ENCODE data around the gene ELAVL2. TPM values are rescaled to one million over a fixed set of nuclear protein-coding genes. Genes with fewer than 3 reads are reported as not detected.
A peak's percentile ranks its signal among the peaks of the same experiment; 100 is the strongest.

Gene ELAVL2
- total RNA-seq, 1 experiment from 2014 or later, result 16.8 TPM

GRCh38 chr9:23736293-23736692 lies 89.7 kb downstream of the ELAVL2 start:
- H2AFZ ChIP-seq (ENCODE audit: low read length), result no peak overlapping the region
- peaks cover 39% of the 10 kb centered on the region for H3K4me1 ChIP-seq (ENCODE audit: insufficient read depth, low read length)
- H2AK5ac ChIP-seq (ENCODE audit: insufficient read length, low read length), result no peak overlapping the region
- no peak overlapping the region for H2BK5ac ChIP-seq (ENCODE audit: insufficient read length, low read length)
- no peak overlapping the region for H3K4me2 ChIP-seq (ENCODE audit: insufficient read depth, insufficient read length, low read length)
- no peak overlapping the region for H3K18ac ChIP-seq (ENCODE audit: insufficient read length, low read depth, low read length)
- WGBS (ENCODE audit: extremely low coverage, insufficient read length, low lambda C conversion rate), result no CpG with 5 or more reads among the region's 5 CpGs
- no peaks in the 10 kb centered on the region for H3K23me2 ChIP-seq (ENCODE audit: insufficient read length, low read depth, low read length, poor library complexity, severe bottlenecking)
- no peak overlapping the region for H2BK12ac ChIP-seq (ENCODE audit: insufficient read length, low read depth, low read length)
- H3K79me2 ChIP-seq (ENCODE audit: insufficient read depth, low read length), result peaks cover 25% of the 10 kb centered on the region; the same call in 1 of the 2 replicates
- H3K9me3 ChIP-seq (ENCODE audit: control insufficient read depth, low read depth, low read length), result no peaks in the 10 kb centered on the region
- peaks cover 4% of the 10 kb centered on the region for H3K79me1 ChIP-seq (ENCODE audit: insufficient read depth, low read depth, low read length, poor library complexity, severe bottlenecking)
- H3K14ac ChIP-seq (ENCODE audit: insufficient read depth, low read length), result no peak overlapping the region
- no peak overlapping the region for H3K27ac ChIP-seq (ENCODE audit: insufficient read length, low read depth, low read length)
- H3K36me3 Mint-ChIP-seq (ENCODE audit: insufficient read depth in 1 of 3, low read depth in 3 of 3), result no peaks in the 10 kb centered on the region; a peak in 2 of 7 replicates
- no peak overlapping the region for H2BK120ac ChIP-seq (ENCODE audit: low read depth, low read length, poor library complexity, severe bottlenecking)
- H3K9me3 Mint-ChIP-seq, result no peaks in the 10 kb centered on the region
- no peak overlapping the region for H2BK15ac ChIP-seq (ENCODE audit: low read depth, low read length)
- no peak overlapping the region for H3K23ac ChIP-seq (ENCODE audit: insufficient read length, low read depth, low read length)
- no peaks in the 10 kb centered on the region for H3K27me3 ChIP-seq (ENCODE audit: insufficient read depth, low read length)
- H3K9ac ChIP-seq (ENCODE audit: extremely low read depth, insufficient read length, low read length), result no peak overlapping the region
- H3K4me3 Mint-ChIP-seq, result peak overlapping the region in 1 of 2 experiments; percentile 1; a peak in 2 of 5 replicates
- peak overlapping the region in 1 of 3 experiments; percentile 4; a peak in 1 of 7 replicates for H3K27ac Mint-ChIP-seq
- H4K91ac ChIP-seq (ENCODE audit: insufficient read length, low read depth, low read length), result no peak overlapping the region
- TF ChIP-seq CTCF (conservative IDR thresholded peaks at IDR 0.05), result no peak
- H4K5ac ChIP-seq (ENCODE audit: insufficient read length, low read depth, low read length), result no peak overlapping the region
- H3K4ac ChIP-seq (ENCODE audit: low read depth, low read length), result no peak overlapping the region
- no peak overlapping the region for H4K8ac ChIP-seq (replicated peaks; ENCODE audit: insufficient read length, low read depth, low read length)
- no peaks in the 10 kb centered on the region for H3K27me3 Mint-ChIP-seq (ENCODE audit: low read depth)
- H3K56ac ChIP-seq (ENCODE audit: insufficient read length, low read depth, low read length), result no peak overlapping the region
- no peak for DNase-seq
- H4K20me1 ChIP-seq (ENCODE audit: control insufficient read depth, insufficient read depth, insufficient read length), result no peaks in the 10 kb centered on the region
- no peak overlapping the region for H2BK20ac ChIP-seq (ENCODE audit: low read depth, low read length, poor library complexity, severe bottlenecking)
- no peak overlapping the region for H3T11ph ChIP-seq (ENCODE audit: low read length)
- H3K4me1 Mint-ChIP-seq, result peaks cover 68 to 70% of the 10 kb centered on the region in 2 experiments
